Left hindlimb (tissue), 1 donor: ENCODE data around the gene SNAP25.

Experiments
- DNase-seq: peaks from one replicate; pipeline ENCODE4 v3.0.0-alpha.2; 2018

Gene SNAP25

GRCh38 chr20:10306440-10307358, 88.1 kb downstream of the SNAP25 start:
- no peak for DNase-seq

DNA sequence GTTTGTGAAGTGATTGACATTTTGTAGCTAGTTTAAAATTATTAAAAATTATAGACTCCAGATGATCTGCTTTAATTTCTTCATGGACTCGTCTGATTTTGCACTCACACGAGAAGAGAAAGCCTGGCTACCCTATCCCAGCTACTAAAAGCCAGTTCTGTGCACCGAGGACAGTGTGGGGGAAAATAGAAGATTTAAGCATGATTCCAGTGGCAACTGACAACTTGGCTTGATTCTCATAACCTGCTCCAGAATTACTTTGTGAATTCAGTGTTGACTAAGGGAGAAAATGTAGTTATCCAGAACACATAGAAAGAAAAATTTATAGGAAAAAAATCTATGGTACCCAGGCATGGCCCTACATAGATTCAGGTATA, 88.7 kb downstream of the SNAP25 start:
- no peak for DNase-seq

DNA sequence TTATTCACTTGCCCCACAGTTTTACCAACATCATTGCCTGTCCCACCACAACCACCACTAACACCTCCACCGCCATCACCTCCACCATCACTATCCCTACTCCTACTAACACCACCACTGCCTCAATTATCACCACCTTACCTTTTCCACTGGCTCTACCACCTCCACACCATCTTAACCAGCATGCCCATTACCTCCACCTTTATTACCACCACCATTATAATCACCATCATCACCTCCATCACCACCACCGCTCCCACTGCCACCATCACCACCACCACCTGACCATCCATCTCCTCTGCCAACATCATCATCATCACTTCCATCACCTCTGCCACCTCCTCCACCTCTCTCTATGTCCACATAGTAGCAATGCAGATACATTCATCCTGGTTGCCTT, 90.0 kb downstream of the SNAP25 start:
- DNase-seq = no peak

DNA sequence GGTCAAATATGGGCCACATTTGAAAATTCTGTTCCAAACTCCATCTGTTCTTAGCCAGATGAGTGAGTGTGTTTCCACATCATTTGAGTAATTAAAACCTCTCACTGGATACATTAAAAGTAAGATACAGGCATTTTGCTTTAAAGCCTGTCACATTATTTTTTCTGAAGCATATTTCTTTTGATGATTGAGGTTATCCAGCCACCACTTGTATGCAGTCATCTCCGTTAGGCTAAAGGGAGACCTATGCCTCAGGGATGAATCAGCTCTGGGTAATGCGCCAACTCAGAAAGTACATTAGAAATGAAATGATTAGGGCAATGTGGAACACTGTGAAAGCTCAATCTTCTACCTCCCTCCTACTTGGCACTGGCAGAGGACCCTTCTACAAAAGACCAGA, 90.7 kb downstream of the SNAP25 start:
- no peak for DNase-seq

- DNase-seq = no peak
These were observed 93.5 kb downstream of the SNAP25 start for GRCh38 chr20:10312111-10312510.

GRCh38 chr20:10313215-10313614, 94.6 kb downstream of the SNAP25 start:
- no peak for DNase-seq

GRCh38 chr20:10313701-10314100, 95.1 kb downstream of the SNAP25 start:
- no peak for DNase-seq

DNA sequence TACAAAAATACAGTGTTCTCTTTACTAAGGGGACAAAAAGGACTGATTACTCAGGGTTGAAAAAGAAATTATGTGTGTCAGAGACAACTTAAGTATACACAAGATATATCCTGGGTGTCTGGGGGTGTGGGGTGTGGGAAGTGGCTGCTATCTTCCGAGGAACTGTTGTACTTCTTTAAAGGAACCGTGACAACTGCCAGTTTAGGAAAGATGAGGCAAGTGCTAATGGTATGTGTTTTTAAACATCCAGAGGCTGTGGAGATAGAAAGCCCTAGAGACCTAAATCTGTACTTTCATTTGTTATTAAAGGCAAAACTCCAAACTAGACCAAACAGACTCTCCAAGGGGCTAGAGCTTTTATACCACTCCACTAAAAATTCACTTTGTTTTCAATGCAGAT, 95.6 kb downstream of the SNAP25 start:
- DNase-seq = no peak

GRCh38 chr20:10315138-10315537, 96.5 kb downstream of the SNAP25 start:
- no peak for DNase-seq

DNA sequence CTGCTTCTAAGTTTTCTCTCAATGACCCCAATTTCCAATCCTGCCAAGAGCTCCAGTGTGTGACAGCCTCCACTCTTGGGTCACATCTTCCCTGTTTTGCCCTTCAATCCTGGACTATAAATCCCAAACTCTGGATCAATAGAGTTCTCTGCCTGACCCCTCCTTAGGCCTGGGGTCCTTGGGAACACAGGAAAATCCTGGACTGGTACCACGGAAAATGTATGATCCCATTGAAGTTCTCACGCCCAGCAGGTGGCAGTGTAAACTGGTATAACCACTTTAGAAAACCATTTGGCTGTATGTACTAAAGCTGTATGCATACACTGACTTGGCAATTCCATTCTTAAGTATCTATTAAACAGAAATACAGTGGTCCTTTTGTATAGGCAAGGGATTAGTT, 98.0 kb downstream of the SNAP25 start:
- DNase-seq = no peak

DNA sequence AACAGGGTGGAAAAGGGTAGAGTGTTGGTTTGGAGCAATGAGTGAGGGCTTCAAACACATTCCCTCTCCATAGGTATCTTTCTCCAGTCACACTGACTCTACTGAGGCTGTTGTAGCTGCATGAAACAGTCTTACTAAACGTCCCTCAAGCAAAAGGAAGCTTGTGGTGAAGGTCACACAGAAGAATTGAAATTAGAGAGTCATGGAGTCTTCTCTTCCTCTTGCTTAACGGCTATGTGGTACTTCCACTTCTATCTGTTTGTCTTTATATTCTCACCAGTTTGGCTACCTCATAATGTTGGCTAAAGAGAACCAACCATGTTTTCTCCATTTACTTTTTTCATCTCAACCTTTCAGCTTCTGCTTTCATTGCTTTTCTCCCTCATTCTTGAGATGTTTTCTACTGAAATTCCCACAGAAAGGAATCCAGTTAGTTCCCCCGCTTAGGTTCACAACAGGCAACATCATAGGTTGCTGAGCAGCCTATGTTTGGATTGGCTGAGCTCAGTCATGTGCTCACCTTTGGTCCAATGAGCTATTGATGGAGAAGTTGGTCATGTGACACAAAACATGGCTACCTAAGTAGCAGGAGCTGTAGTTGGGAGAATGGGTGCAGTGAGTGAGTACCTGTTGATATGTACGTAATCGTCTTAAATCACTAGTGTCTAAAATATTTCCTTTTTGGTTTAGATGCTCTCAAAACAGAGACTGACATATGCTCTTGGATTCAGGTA, 99.8 kb downstream of the SNAP25 start:
- DNase-seq = no peak

- DNase-seq = no peak
These were observed 101.2 kb downstream of the SNAP25 start for GRCh38 chr20:10319855-10320254.

- no peak for DNase-seq
These were observed 102.6 kb downstream of the SNAP25 start for GRCh38 chr20:10321138-10321717.

GRCh38 chr20:10322073-10323012, 103.7 kb downstream of the SNAP25 start:
- DNase-seq = no peak

DNA sequence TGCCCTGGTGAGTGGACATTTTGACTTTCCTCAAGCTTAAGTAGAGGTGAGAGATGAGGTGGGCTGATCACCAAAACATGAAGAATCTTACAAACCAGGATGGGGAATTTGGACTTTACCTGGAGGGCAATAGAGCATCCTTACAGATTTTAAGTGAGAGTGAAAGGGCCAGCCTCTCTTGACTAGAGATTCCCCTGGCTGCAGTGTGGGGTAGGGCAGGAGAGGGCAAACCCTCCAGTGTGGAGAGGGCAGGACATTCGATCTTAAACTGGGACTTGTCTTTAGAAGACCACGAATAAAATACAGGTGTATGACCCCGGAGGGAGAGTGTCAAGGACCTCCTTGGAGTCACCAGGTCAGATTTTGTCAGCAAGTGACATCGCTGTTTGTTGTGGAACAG, 105.1 kb downstream of the SNAP25 start:
- DNase-seq = no peak

GRCh38 chr20:10324198-10324847, 105.7 kb downstream of the SNAP25 start:
- no peak for DNase-seq

DNA sequence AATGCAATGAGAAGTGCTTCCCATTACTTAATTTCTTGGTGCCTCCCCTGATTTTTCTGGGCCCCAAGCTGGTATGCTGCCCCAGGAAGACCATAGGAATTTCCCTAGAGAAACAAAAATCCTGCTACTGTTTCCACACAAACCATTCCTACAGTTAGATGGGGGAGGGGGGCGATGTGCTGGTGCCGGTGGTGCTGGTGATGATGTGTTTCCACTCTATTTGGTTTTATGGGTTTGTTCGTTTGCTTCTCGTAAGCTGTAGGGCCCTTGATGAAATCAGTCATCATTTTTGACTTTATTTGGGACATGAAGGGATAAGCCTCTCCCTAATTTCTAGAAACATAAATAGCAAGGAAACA, 110.2 kb downstream of the SNAP25 start:
- DNase-seq = no peak

DNA sequence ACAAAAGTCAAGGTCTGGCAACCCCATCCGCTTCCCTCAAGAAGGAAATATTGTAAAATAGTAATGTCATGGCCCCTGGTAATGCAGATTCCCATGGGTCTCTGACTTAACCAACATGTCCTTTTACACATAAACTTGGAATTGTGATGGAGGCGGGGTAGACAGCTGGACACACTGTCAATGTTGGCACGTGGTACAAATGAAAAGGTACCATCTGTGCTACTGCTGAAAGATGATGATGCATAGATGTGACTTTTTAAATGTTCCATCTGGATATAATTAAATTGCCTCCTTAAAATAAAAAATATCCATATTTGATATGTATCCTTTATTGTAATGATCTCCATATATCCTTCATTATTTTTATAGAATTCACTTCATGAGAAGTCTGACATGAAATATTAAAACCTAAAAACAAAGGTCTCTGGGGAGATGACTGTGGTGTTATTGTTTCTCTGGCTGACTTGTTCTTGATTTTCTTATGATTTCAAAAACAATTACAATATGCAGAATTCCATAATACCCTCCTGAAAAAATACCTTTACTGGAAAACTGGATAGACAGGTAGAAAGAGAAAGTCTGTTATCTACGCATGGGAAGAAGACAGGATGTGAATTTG, 110.9 kb downstream of the SNAP25 start:
- DNase-seq = no peak

- DNase-seq = no peak
These were observed 111.4 kb downstream of the SNAP25 start for GRCh38 chr20:10330071-10330470.

DNA sequence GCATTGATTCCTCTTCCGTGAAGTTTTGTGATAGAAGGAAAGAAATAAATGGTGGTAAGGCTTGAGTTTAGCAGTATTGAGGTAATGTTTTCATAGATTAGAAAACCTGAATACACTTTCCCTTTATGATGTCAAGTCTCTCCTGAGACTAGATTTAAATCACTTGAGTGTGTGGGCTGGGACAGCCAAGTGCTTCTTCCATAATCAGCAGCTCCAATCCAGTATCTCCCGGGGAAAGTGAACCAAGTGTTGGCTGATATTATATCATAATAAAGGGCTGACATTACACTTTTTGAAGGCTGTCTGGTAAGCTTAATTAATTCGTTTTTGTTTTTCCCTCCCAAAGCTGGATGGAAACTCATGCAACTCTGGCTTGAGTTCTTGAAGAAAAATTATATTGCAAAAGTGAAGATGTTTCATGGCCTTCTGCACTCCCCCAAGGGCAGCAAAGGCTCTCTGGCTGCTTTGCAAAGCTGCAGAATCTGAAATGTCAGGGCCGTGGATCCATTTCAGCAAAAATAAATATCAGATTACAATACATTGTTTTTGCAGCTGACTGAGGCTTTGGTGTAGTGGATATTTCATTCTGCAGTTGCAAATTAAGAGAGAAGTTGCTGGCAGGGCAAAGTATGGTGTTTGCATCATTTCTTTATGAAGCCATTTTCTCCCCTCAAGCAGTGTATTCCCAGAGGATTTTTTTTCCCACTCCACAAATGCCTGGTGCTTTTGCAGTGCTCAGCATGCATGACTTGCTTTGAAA, 114.2 kb downstream of the SNAP25 start:
- no peak for DNase-seq
